GM18502 (cell line): Measurements from ENCODE around the gene TCP1.
"Not testable (repeated sequence)": the region's sequence is repeated elsewhere in the genome, so short reads cannot be mapped to it uniquely, and the experiment has no call there.

ENCODE experiments used
- ATAC-seq: cut with Tn5 transposase; IDR thresholded peaks from one replicate; pipeline ENCODE4 v1.9.1; 2021; ENCODE audit warnings: mild to moderate bottlenecking; ENCODE audit not compliant: unreplicated experiment, poor library complexity

The TCP1 gene

GRCh38 chr6:159789377-159790148 lies at the start of gene TCP1:
Gene TCP1 (minus strand): TSS chr6:159789602. CDS start chr6:159789468, 134 bp downstream.
- peak; percentile 73 for ATAC-seq

GRCh38 chr6:159838020-159838744 lies 48.8 kb upstream of the TCP1 start:
- no peak for ATAC-seq

GRCh38 chr6:159837511-159837910 lies 48.1 kb upstream of the TCP1 start:
- ATAC-seq = no peak

GRCh38 chr6:159836718-159837490 lies 47.5 kb upstream of the TCP1 start:
- ATAC-seq = no peak

GRCh38 chr6:159833997-159834603 lies 44.7 kb upstream of the TCP1 start:
- no peak for ATAC-seq

- no peak for ATAC-seq
Observed at GRCh38 chr6:159833556-159833955, 44.2 kb upstream of the TCP1 start.

GRCh38 chr6:159832946-159833345 lies 43.5 kb upstream of the TCP1 start:
- no peak for ATAC-seq

- no peak for ATAC-seq
Observed at GRCh38 chr6:159831373-159831679, 41.9 kb upstream of the TCP1 start.

GRCh38 chr6:159830501-159831372 lies 41.3 kb upstream of the TCP1 start:
- ATAC-seq = no peak

- ATAC-seq = peak; percentile 72
Observed at GRCh38 chr6:159829526-159829925, 40.1 kb upstream of the TCP1 start.

- no peak for ATAC-seq
Observed at GRCh38 chr6:159828074-159828473, 38.7 kb upstream of the TCP1 start.

GRCh38 chr6:159826968-159827647 lies 37.7 kb upstream of the TCP1 start:
- no peak for ATAC-seq

- no peak for ATAC-seq
Observed at GRCh38 chr6:159826004-159826403, 36.6 kb upstream of the TCP1 start.

GRCh38 chr6:159824690-159825089 lies 35.3 kb upstream of the TCP1 start:
- not testable (repeated sequence) for ATAC-seq

- ATAC-seq = no peak
Observed at GRCh38 chr6:159823953-159824352, 34.6 kb upstream of the TCP1 start.

- no peak for ATAC-seq
Observed at GRCh38 chr6:159821726-159822125, 32.3 kb upstream of the TCP1 start.

- no peak for ATAC-seq
Observed at GRCh38 chr6:159821122-159821521, 31.7 kb upstream of the TCP1 start.

- ATAC-seq = no peak
Observed at GRCh38 chr6:159819932-159820640, 30.7 kb upstream of the TCP1 start.

- ATAC-seq = no peak
Observed at GRCh38 chr6:159819098-159819497, 29.7 kb upstream of the TCP1 start.
